ENCODE data around the gene SNED1.

GRCh38 chr2:241014764-241015163, 16.3 kb downstream of the SNED1 start:
- TF ChIP-seq POLR2A (IDR thresholded peaks at IDR 0.05) (no peak), CTCF (IDR thresholded peaks at IDR 0.05) (no peak)
